Loucy (cell line): ENCODE data around the gene ASZ1.

Source experiments
- H2AFZ ChIP-seq: fragments of 200-600 bp; sonication (generic); 2 replicates; pipeline ENCODE4 v1.6.0; 2016; ENCODE audit warnings: antibody characterized with exemption, mild to moderate bottlenecking, low read length, moderate library complexity
- H3F3A ChIP-seq: fragments of 200-600 bp; 2 replicates; pipeline ENCODE4 v1.6.0; 2016; ENCODE audit warnings: antibody characterized with exemption, low read depth, mild to moderate bottlenecking
- H3K27me3 ChIP-seq: fragments of 200-600 bp; sonication (generic); 2 replicates; pipeline ENCODE4 v1.6.1; 2014; ENCODE audit warnings: low read length, mild to moderate bottlenecking; ENCODE audit not compliant: insufficient read depth, poor library complexity, severe bottlenecking
- H3K36me3 ChIP-seq: fragments of 200-600 bp; sonication (generic); 2 replicates; pipeline ENCODE4 v1.6.1; 2016; ENCODE audit warnings: low read length; ENCODE audit not compliant: insufficient read depth
- H3K4me1 ChIP-seq: fragments of 200-600 bp; sonication (generic); 2 replicates; pipeline ENCODE4 v1.5.1; 2014; ENCODE audit warnings: low read length, mild to moderate bottlenecking; ENCODE audit not compliant: insufficient read depth, poor library complexity, severe bottlenecking
- H3K4me2 ChIP-seq: fragments of 200-600 bp; sonication (generic); 2 replicates; pipeline ENCODE4 v1.6.0; 2014; ENCODE audit warnings: antibody characterized with exemption, low read length, low read depth, mild to moderate bottlenecking; ENCODE audit not compliant: poor library complexity, severe bottlenecking
- H3K4me3 ChIP-seq: fragments of 200-600 bp; sonication (generic); 2 replicates; pipeline ENCODE4 v1.5.1; 2014; ENCODE audit warnings: low read length, mild to moderate bottlenecking, mixed read lengths; ENCODE audit not compliant: poor library complexity, severe bottlenecking
- H3K79me2 ChIP-seq: fragments of 200-600 bp; sonication (generic); 2 replicates; pipeline ENCODE4 v1.6.1; 2014; ENCODE audit warnings: low read length; ENCODE audit not compliant: insufficient read depth
- H3K9ac ChIP-seq: fragments of 200-600 bp; sonication (generic); 2 replicates; pipeline ENCODE4 v1.6.0; 2014; ENCODE audit warnings: mild to moderate bottlenecking, low read depth, low read length, moderate library complexity; ENCODE audit not compliant: poor library complexity, severe bottlenecking
- H3K9me2 ChIP-seq: fragments of 200-600 bp; sonication (generic); replicated peaks from 2 replicates; pipeline ENCODE4 v1.6.1; 2016; ENCODE audit warnings: low read depth, low read length, mixed read lengths
- H3K9me3 ChIP-seq: fragments of 200-600 bp; sonication (generic); 2 replicates; pipeline ENCODE4 v1.6.1; 2014; ENCODE audit warnings: mild to moderate bottlenecking, antibody characterized with exemption, low read length, low read depth; ENCODE audit not compliant: insufficient read depth
- H4K20me1 ChIP-seq: fragments of 200-600 bp; sonication (generic); 2 replicates; pipeline ENCODE4 v1.6.0; 2014; ENCODE audit warnings: antibody characterized with exemption, low read length, mild to moderate bottlenecking; ENCODE audit not compliant: insufficient read depth, poor library complexity, severe bottlenecking
- CTCF ChIP-seq: fragments of 200-600 bp; sonication (generic); conservative IDR thresholded peaks from 2 replicates; pipeline ENCODE4 v1.5.1; 2014; ENCODE audit warnings: mild to moderate bottlenecking, antibody characterized with exemption, low read length
- EZH2phosphoT487 ChIP-seq: fragments of 200-600 bp; IDR thresholded peaks from 2 replicates; pipeline ENCODE4 v1.6.1; 2018; ENCODE audit warnings: antibody characterized with exemption, mild to moderate bottlenecking, moderate library complexity, borderline replicate concordance

ASZ1 gene

DNA sequence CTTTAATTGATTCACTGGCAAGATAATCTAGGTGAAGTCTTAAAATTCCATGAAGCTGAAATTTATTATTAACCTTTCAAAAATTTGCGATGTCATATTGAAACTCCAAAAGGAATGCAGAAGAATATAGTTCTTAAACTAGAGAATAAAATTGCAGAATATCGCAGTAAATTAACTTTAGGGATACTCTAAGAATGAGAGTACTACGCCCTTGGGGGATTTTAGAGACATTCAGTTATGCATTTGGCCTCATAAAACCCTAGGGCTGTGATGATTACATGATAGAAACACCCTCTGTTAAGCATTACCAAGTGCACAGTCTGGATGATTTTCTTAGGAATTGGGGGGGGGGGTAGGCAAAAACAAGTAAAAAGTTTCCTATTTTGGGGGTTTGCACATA is 108.1 kb downstream of the ASZ1 start:
- no peaks in the 10 kb centered on the region for H3K79me2 ChIP-seq
- H3K9me2 ChIP-seq: no peaks in the 10 kb centered on the region
- H2AFZ ChIP-seq: no peak overlapping the region
- no peaks in the 10 kb centered on the region for H3K27me3 ChIP-seq
- no peaks in the 10 kb centered on the region for H3F3A ChIP-seq
- no peaks in the 10 kb centered on the region for H4K20me1 ChIP-seq
- H3K36me3 ChIP-seq: no peaks in the 10 kb centered on the region
- H3K4me3 ChIP-seq: no peak overlapping the region
- no peak overlapping the region for H3K4me2 ChIP-seq
- H3K9me3 ChIP-seq: no peaks in the 10 kb centered on the region
- no peak for TF ChIP-seq EZH2phosphoT487
- TF ChIP-seq CTCF: no peak
- no peaks in the 10 kb centered on the region for H3K4me1 ChIP-seq
- H3K9ac ChIP-seq: no peak overlapping the region

GRCh38 chr7:117313582-117313981 is 113.7 kb downstream of the ASZ1 start:
- Histone ChIP-seq H3K79me2 (no peaks in the 10 kb centered on the region), H3K9me3 (no peaks in the 10 kb centered on the region), H2AFZ (no peak overlapping the region), H3K4me1 (no peaks in the 10 kb centered on the region), H3K36me3 (no peaks in the 10 kb centered on the region), H3K4me2 (no peak overlapping the region), H3K4me3 (no peak overlapping the region), H3F3A (no peaks in the 10 kb centered on the region), H3K9ac (no peak overlapping the region), H3K27me3 (no peaks in the 10 kb centered on the region), H3K9me2 (no peaks in the 10 kb centered on the region), H4K20me1 (no peaks in the 10 kb centered on the region)
- TF ChIP-seq CTCF: no peak
- no peak for TF ChIP-seq EZH2phosphoT487
